Liver (tissue), 9 donors: ENCODE measurements around the gene INPP5A. TPM values are rescaled to one million over a fixed set of nuclear protein-coding genes. Genes with fewer than 3 reads are reported as not detected.
A peak's percentile ranks its signal among the peaks of the same experiment; 100 is the strongest.

Experiments used
- DNase-seq: peaks from one replicate; pipeline ENCODE4 v3.0.0-alpha.2; 2017; ENCODE audit warnings: low spot score
- H3K27ac ChIP-seq, 2 donors: one replicate each; pipeline ENCODE4 v1.7.0; 2013; ENCODE audit warnings: inconsistent platforms in 2 of 2, low read length in 2 of 2, control low read depth in 1 of 2, low read depth in 1 of 2, mild to moderate bottlenecking in 1 of 2
- H3K27me3 ChIP-seq, 4 donors: one replicate each; pipeline versions ENCODE4 v1.6.1 to v1.7.0; 2013; ENCODE audit warnings: low read length in 3 of 4, inconsistent platforms in 1 of 4, mild to moderate bottlenecking in 1 of 4, moderate library complexity in 1 of 4; ENCODE audit not compliant: control insufficient read depth in 4 of 4, insufficient read depth in 4 of 4
- H3K36me3 ChIP-seq, 4 donors: one replicate each; pipeline versions ENCODE4 v1.6.1 to v1.7.0; 2013; ENCODE audit warnings: low read length in 3 of 4, mild to moderate bottlenecking in 3 of 4, low read depth in 1 of 4, moderate library complexity in 1 of 4; ENCODE audit not compliant: control insufficient read depth in 4 of 4, insufficient read depth in 3 of 4
- H3K4me1 ChIP-seq, 4 donors: one replicate each; pipeline versions ENCODE4 v1.6.1 to v1.7.0; 2013; ENCODE audit warnings: low read length in 3 of 4, mild to moderate bottlenecking in 3 of 4, moderate library complexity in 1 of 4; ENCODE audit not compliant: control insufficient read depth in 4 of 4, insufficient read depth in 4 of 4
- H3K4me3 ChIP-seq, 3 donors: one replicate each; pipeline versions ENCODE4 v1.6.1 to v1.7.0; 2013; ENCODE audit warnings: low read length in 3 of 3, control low read depth in 1 of 3, low read depth in 1 of 3, mild to moderate bottlenecking in 1 of 3
- H3K9ac ChIP-seq, 2 donors: one replicate each; pipeline ENCODE4 v1.7.0; 2013; ENCODE audit warnings: low read length in 2 of 2, mild to moderate bottlenecking in 2 of 2, moderate library complexity in 2 of 2, control low read depth in 1 of 2, low read depth in 1 of 2
- H3K9me3 ChIP-seq, 4 donors: one replicate each; pipeline versions ENCODE4 v1.6.1 to v1.7.0; 2013; ENCODE audit warnings: low read length in 3 of 4; ENCODE audit not compliant: control insufficient read depth in 4 of 4
- EGR1 ChIP-seq, 2 donors: IDR thresholded peaks; 2 replicates each; pipeline ENCODE4 v1.6.1; 2016 to 2018; ENCODE audit warnings: antibody characterized with exemption in 2 of 2, low read depth in 2 of 2
- FOXA1 ChIP-seq: IDR thresholded peaks from 2 replicates; pipeline ENCODE4 v1.6.1; 2016; ENCODE audit warnings: antibody characterized with exemption
- FOXA2 ChIP-seq: IDR thresholded peaks from 2 replicates; pipeline ENCODE4 v1.6.1; 2016; ENCODE audit warnings: antibody characterized with exemption
- GABPA ChIP-seq, 2 donors: IDR thresholded peaks in 1 of 2; conservative IDR thresholded peaks in 1 of 2; 2 replicates each; pipeline ENCODE4 v1.6.1; 2016; ENCODE audit warnings: antibody characterized with exemption in 2 of 2, mild to moderate bottlenecking in 1 of 2, moderate library complexity in 1 of 2
- HNF4A ChIP-seq, 2 donors: conservative IDR thresholded peaks; 2 replicates each; pipeline ENCODE4 v1.6.1; 2016; ENCODE audit warnings: antibody characterized with exemption in 2 of 2, mild to moderate bottlenecking in 2 of 2
- HNF4G ChIP-seq: IDR thresholded peaks from 2 replicates; pipeline ENCODE4 v1.6.1; 2016; ENCODE audit warnings: antibody characterized with exemption
- JUND ChIP-seq, 2 donors: IDR thresholded peaks; 2 replicates each; pipeline ENCODE4 v1.6.1; 2016; ENCODE audit warnings: antibody characterized with exemption in 2 of 2
- NR2F2 ChIP-seq: IDR thresholded peaks from 2 replicates; pipeline ENCODE4 v1.6.1; 2016; ENCODE audit warnings: antibody characterized with exemption
- RAD21 ChIP-seq, 2 donors: IDR thresholded peaks; 2 replicates each; pipeline ENCODE4 v1.6.1; 2016; ENCODE audit warnings: antibody characterized with exemption in 2 of 2, mild to moderate bottlenecking in 2 of 2
- RXRA ChIP-seq, 2 donors: IDR thresholded peaks; 2 replicates each; pipeline ENCODE4 v1.6.1; 2017 to 2018; ENCODE audit warnings: antibody characterized with exemption in 2 of 2, mild to moderate bottlenecking in 1 of 2
- SP1 ChIP-seq: IDR thresholded peaks from 2 replicates; pipeline ENCODE4 v1.6.1; 2018; ENCODE audit warnings: antibody characterized with exemption, mild to moderate bottlenecking
- TAF1 ChIP-seq: conservative IDR thresholded peaks from 2 replicates; pipeline ENCODE4 v1.6.1; 2016; ENCODE audit warnings: antibody characterized with exemption, mild to moderate bottlenecking
- YY1 ChIP-seq: IDR thresholded peaks from 2 replicates; pipeline ENCODE4 v1.6.1; 2016; ENCODE audit warnings: antibody characterized with exemption, mild to moderate bottlenecking
- WGBS: extraction: QIAGEN DNeasy Blood & Tissue Kit; methylation state at CpG from one replicate; pipeline ENCODE4 v1.1.7; 2013; 5-methylcytosine and 5-hydroxymethylcytosine counted together
- polyA plus RNA-seq, 2 donors: library from polyadenylated mRNA; stranded (reverse) in 1 of 2; unstranded in 1 of 2; fragments of 200-250 nt in 1 of 2; fragments of >200 nt in 1 of 2; fragmentation: Nextera tagmentation in 1 of 2; extraction: Ambion mirVana in 1 of 2; gene quantifications; one replicate each; pipeline versions ENCODE4 v1.2.1 to v1.2.3, GENCODE V29; 2013 to 2015
- total RNA-seq, 2 donors: library from RNA; depleted of rRNA; stranded (reverse); fragments of >200 nt; gene quantifications; one replicate each; pipeline ENCODE4 v1.2.3, GENCODE V29; 2014
- TF ChIP-seq, protein P1 (sequence below): IDR thresholded peaks from 2 replicates; pipeline ENCODE4 v1.6.1; 2016; ENCODE audit warnings: antibody characterized with exemption
- TF ChIP-seq, protein P2 (sequence below): IDR thresholded peaks from 2 replicates; pipeline ENCODE4 v1.6.1; 2016; ENCODE audit warnings: antibody characterized with exemption
- TF ChIP-seq, protein P3 (sequence below): IDR thresholded peaks from 2 replicates; pipeline ENCODE4 v1.6.1; 2016; ENCODE audit warnings: antibody characterized with exemption
- TF ChIP-seq, protein P4 (sequence below): IDR thresholded peaks from 2 replicates; pipeline ENCODE4 v1.6.1; 2016; ENCODE audit warnings: antibody characterized with exemption, mild to moderate bottlenecking
- TF ChIP-seq, protein P5 (sequence below): fragments of 150-350 bp; IDR thresholded peaks from 2 replicates; pipeline ENCODE4 v1.5.1; 2017; ENCODE audit warnings: improper control_type of control experiment, low read depth, low read length; ENCODE audit not compliant: missing input control
- donor health status: healthy.
- donor health status: healthy.
- donor health status: healthy.
- donor health status: healthy.
- donor health status: healthy.

The INPP5A gene
- total and polyA plus RNA-seq, 4 donors = 4.3 to 26.5 (median 10.9) TPM

DNA sequence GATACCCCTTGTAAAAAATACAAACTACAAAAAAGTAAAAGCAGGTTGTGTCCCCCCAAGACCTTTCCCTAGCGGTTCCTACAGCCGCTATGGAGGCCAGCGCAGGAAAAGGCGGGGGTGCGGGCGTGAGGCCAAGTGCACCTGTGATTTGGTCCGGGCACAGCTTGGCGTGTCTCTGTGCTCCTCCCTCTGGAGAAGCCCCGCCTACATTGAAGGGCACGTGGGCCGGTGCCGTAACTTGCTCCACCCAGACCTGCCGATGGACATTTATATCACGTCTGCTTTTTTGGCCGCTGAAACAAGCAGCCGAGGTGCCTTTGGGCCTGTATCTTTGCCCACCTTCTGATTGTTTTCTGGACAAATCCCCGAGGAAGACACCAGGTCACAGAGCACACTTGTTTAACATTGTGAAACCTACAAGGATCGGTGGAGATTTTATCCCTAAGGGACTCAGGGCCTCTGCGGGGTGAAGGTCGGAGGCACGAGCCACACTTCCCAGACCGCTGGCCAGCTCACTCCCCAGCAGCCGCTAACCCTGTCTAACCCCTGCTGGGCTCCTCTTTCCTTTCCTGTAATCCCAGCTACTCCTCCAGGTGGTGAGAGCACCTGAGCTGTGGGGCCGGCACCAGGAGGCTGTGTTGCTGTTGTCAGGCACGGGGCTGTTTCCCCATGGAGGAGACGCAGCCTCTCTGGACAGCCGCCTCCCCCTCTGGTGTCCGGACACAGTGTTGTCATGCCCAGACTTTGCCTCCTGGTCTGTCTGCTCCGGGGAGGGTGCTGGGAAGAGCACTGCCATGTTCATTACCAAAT lies 18.8 kb upstream of the INPP5A start:
- no peaks in the 10 kb centered on the region for H3K36me3 ChIP-seq
- peak overlapping the region in 1 of 2 donors; percentile 89 for H3K9ac ChIP-seq
- no peaks in the 10 kb centered on the region for H3K9me3 ChIP-seq
- TF ChIP-seq HNF4A (conservative IDR thresholded peaks at IDR 0.05) (peak; percentile 35 to 46), FOXA2 (no peak), YY1 (peak; percentile 86), FOXA1 (no peak), RXRA (IDR thresholded peaks at IDR 0.05) (peak; percentile 70 to 85), NR2F2 (no peak), SP1 (peak; percentile 67), HNF4G (peak; percentile 15), JUND (IDR thresholded peaks at IDR 0.05) (peak in 1 of 2 donors; percentile 22), GABPA (IDR thresholded peaks at IDR 0.05 in 1 of 2, conservative IDR thresholded peaks at IDR 0.05 in 1 of 2) (no peak), TAF1 (no peak), RAD21 (IDR thresholded peaks at IDR 0.05) (peak in 1 of 2 donors; percentile 25), EGR1 (IDR thresholded peaks at IDR 0.05; ENCODE audit: low read depth in 2 of 2) (peak; percentile 21 to 70)
- TF ChIP-seq, protein P1, sequence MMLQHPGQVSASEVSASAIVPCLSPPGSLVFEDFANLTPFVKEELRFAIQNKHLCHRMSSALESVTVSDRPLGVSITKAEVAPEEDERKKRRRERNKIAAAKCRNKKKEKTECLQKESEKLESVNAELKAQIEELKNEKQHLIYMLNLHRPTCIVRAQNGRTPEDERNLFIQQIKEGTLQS = no peak
- TF ChIP-seq, protein P2, sequence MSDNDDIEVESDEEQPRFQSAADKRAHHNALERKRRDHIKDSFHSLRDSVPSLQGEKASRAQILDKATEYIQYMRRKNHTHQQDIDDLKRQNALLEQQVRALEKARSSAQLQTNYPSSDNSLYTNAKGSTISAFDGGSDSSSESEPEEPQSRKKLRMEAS = no peak
- TF ChIP-seq, protein P3, sequence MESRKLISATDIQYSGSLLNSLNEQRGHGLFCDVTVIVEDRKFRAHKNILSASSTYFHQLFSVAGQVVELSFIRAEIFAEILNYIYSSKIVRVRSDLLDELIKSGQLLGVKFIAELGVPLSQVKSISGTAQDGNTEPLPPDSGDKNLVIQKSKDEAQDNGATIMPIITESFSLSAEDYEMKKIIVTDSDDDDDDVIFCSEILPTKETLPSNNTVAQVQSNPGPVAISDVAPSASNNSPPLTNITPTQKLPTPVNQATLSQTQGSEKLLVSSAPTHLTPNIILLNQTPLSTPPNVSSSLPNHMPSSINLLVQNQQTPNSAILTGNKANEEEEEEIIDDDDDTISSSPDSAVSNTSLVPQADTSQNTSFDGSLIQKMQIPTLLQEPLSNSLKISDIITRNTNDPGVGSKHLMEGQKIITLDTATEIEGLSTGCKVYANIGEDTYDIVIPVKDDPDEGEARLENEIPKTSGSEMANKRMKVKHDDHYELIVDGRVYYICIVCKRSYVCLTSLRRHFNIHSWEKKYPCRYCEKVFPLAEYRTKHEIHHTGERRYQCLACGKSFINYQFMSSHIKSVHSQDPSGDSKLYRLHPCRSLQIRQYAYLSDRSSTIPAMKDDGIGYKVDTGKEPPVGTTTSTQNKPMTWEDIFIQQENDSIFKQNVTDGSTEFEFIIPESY = no peak
- TF ChIP-seq, protein P4, sequence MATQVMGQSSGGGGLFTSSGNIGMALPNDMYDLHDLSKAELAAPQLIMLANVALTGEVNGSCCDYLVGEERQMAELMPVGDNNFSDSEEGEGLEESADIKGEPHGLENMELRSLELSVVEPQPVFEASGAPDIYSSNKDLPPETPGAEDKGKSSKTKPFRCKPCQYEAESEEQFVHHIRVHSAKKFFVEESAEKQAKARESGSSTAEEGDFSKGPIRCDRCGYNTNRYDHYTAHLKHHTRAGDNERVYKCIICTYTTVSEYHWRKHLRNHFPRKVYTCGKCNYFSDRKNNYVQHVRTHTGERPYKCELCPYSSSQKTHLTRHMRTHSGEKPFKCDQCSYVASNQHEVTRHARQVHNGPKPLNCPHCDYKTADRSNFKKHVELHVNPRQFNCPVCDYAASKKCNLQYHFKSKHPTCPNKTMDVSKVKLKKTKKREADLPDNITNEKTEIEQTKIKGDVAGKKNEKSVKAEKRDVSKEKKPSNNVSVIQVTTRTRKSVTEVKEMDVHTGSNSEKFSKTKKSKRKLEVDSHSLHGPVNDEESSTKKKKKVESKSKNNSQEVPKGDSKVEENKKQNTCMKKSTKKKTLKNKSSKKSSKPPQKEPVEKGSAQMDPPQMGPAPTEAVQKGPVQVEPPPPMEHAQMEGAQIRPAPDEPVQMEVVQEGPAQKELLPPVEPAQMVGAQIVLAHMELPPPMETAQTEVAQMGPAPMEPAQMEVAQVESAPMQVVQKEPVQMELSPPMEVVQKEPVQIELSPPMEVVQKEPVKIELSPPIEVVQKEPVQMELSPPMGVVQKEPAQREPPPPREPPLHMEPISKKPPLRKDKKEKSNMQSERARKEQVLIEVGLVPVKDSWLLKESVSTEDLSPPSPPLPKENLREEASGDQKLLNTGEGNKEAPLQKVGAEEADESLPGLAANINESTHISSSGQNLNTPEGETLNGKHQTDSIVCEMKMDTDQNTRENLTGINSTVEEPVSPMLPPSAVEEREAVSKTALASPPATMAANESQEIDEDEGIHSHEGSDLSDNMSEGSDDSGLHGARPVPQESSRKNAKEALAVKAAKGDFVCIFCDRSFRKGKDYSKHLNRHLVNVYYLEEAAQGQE = peak; percentile 71
- TF ChIP-seq, protein P5, sequence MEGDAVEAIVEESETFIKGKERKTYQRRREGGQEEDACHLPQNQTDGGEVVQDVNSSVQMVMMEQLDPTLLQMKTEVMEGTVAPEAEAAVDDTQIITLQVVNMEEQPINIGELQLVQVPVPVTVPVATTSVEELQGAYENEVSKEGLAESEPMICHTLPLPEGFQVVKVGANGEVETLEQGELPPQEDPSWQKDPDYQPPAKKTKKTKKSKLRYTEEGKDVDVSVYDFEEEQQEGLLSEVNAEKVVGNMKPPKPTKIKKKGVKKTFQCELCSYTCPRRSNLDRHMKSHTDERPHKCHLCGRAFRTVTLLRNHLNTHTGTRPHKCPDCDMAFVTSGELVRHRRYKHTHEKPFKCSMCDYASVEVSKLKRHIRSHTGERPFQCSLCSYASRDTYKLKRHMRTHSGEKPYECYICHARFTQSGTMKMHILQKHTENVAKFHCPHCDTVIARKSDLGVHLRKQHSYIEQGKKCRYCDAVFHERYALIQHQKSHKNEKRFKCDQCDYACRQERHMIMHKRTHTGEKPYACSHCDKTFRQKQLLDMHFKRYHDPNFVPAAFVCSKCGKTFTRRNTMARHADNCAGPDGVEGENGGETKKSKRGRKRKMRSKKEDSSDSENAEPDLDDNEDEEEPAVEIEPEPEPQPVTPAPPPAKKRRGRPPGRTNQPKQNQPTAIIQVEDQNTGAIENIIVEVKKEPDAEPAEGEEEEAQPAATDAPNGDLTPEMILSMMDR = no peak
- peaks cover 11 to 34% (median 23%) of the 10 kb centered on the region in 4 donors for H3K4me1 ChIP-seq
- 39% methylated on average over 29 of the region's 29 CpGs for WGBS
- peak overlapping the region; percentile 51 to 77 for H3K27ac ChIP-seq
- DNase-seq = no peak
- no peaks in the 10 kb centered on the region for H3K27me3 ChIP-seq
- H3K4me3 ChIP-seq = peak overlapping the region in 1 of 3 donors; percentile 19
